ENCODE measurements around the gene PLCXD3. TPM values are rescaled to one million over a fixed set of nuclear protein-coding genes. Genes with fewer than 3 reads are reported as not detected.
A peak's percentile ranks its signal among the peaks of the same experiment; 100 is the strongest.

PLCXD3 gene
- total and polyA plus RNA-seq, 2 of the 8 experiments (the other 6 are each of a cell fraction or from before 2014, with no cell fraction given) = 0.03 to 0.07 TPM

- no peak overlapping the region for H3K56ac ChIP-seq (replicated peaks; ENCODE audit: insufficient read length, low read depth, low read length)
- H3K9me3 ChIP-seq (ENCODE audit: insufficient read depth in 2 of 2, low read depth in 1 of 2, low read length in 1 of 2) = no peaks in the 10 kb centered on the region
- peak overlapping the region in 1 of 4 experiments; percentile 68; a peak in 2 of 8 replicates for H3K4me3 ChIP-seq (ENCODE audit: extremely low read depth in 1 of 4, insufficient read depth in 2 of 4, low read depth in 3 of 4, low read length in 4 of 4)
- peak overlapping the region; percentile 97 to 100; a peak in 2 of 4 replicates for H3K4me2 ChIP-seq (ENCODE audit: insufficient read depth in 1 of 2, low read depth in 2 of 2, low read length in 2 of 2)
- H3K18ac ChIP-seq (ENCODE audit: extremely low read depth, low read length) = no peak overlapping the region
- FAIRE-seq (no peak), DNase-seq (ENCODE audit: low read depth in 1 of 2, low spot score in 2 of 2) (no peak)
- H4K8ac ChIP-seq (ENCODE audit: extremely low read depth, insufficient read depth, low read length) = no peak overlapping the region
- no peak overlapping the region for H2BK12ac ChIP-seq (ENCODE audit: low read depth, low read length)
- no peak overlapping the region for H3K27ac ChIP-seq (ENCODE audit: low read depth, low read length)
- no peaks in the 10 kb centered on the region for H3K36me3 ChIP-seq (ENCODE audit: control insufficient read depth in 2 of 4, insufficient read depth in 4 of 4, low read length in 3 of 4)
- H2BK5ac ChIP-seq (ENCODE audit: low read depth, low read length) = no peak overlapping the region
- H2AFZ ChIP-seq (ENCODE audit: low read length) = no peak overlapping the region
- H3K27me3 ChIP-seq (replicated peaks in 1 of 4; ENCODE audit: control insufficient read depth in 3 of 4, extremely low read depth in 1 of 4, insufficient read depth in 3 of 4, low read length in 3 of 4) = peaks cover 7 to 27% (median 24%) of the 10 kb centered on the region in 4 experiments
- H3K4ac ChIP-seq (replicated peaks; ENCODE audit: insufficient read length, low read depth, low read length) = no peak overlapping the region
- no peak overlapping the region for H3K23ac ChIP-seq (ENCODE audit: insufficient read length)
- H2BK20ac ChIP-seq (ENCODE audit: low read length) = no peak overlapping the region
- H2BK15ac ChIP-seq (ENCODE audit: low read length) = no peak overlapping the region
- H4K5ac ChIP-seq (ENCODE audit: insufficient read length, low read depth, low read length) = no peak overlapping the region
- H2AK5ac ChIP-seq (ENCODE audit: low read depth, low read length) = no peak overlapping the region
- no peak overlapping the region for H3K14ac ChIP-seq (ENCODE audit: insufficient read length)
- H3K9ac ChIP-seq (replicated peaks in 1 of 4; ENCODE audit: extremely low read depth in 1 of 4, low read depth in 3 of 4, low read length in 3 of 4) = no peak overlapping the region
- no peak overlapping the region for H4K91ac ChIP-seq (replicated peaks; ENCODE audit: insufficient read length, low read length)
- WGBS, 2 experiments (ENCODE audit: extremely low coverage in 1 of 2, insufficient coverage in 1 of 2, insufficient read length in 1 of 2, insufficient replicate concordance in 2 of 2, low coverage in 1 of 2, low lambda C conversion rate in 2 of 2, missing lambda C conversion rate in 1 of 2) = 82% methylated on average over 1 of the region's 1 CpG; no CpG with 5 or more reads in 1 of the 2 experiments
- H3K23me2 ChIP-seq (ENCODE audit: low read depth, low read length) = peaks cover 11% of the 10 kb centered on the region
- ChIA-PET POLR2A (ENCODE audit: partially characterized antibody) (no interaction called here), CTCF (ENCODE audit: partially characterized antibody) (interaction anchor here (1.4 to 4.7 kb wide), 2 partner anchors 12 to 16 kb away, joined by 4 to 13 read pairs; no protein-coding TSS in a partner anchor)
- H3K79me1 ChIP-seq (ENCODE audit: low read depth, low read length) = no peaks in the 10 kb centered on the region
- H3K4me1 ChIP-seq (replicated peaks in 1 of 4; ENCODE audit: control insufficient read depth in 3 of 4, insufficient read depth in 4 of 4, low read length in 3 of 4) = peaks cover 0 to 10% (median 3%) of the 10 kb centered on the region in 4 experiments; a peak in 4 of 7 replicates
- no peak overlapping the region for H2BK120ac ChIP-seq (replicated peaks; ENCODE audit: low read depth, low read length)
- H3K79me2 ChIP-seq (ENCODE audit: control insufficient read depth in 1 of 2, insufficient read depth in 2 of 2, low read length in 2 of 2) = no peaks in the 10 kb centered on the region
- H4K20me1 ChIP-seq (replicated peaks in 1 of 2; ENCODE audit: control insufficient read depth in 1 of 2, insufficient read depth in 2 of 2, low read length in 2 of 2) = no peaks in the 10 kb centered on the region
- TF ChIP-seq KDM1A (IDR thresholded peaks at IDR 0.05; ENCODE audit: borderline replicate concordance, low read length) (no peak), ZNF274 (IDR thresholded peaks at IDR 0.05; ENCODE audit: borderline replicate concordance, extremely low read depth, low read length) (no peak), FOSL1 (IDR thresholded peaks at IDR 0.05; ENCODE audit: insufficient read depth, low read depth, low read length) (no peak), CHD1 (IDR thresholded peaks at IDR 0.05; ENCODE audit: low read depth, low read length) (no peak), CHD2 (IDR thresholded peaks at IDR 0.05; ENCODE audit: low read length) (no peak), RNF2 (IDR thresholded peaks at IDR 0.05; ENCODE audit: borderline replicate concordance, low read depth, low read length, missing control alignments, poor library complexity, severe bottlenecking) (no peak), RBBP5 (IDR thresholded peaks at IDR 0.05; ENCODE audit: borderline replicate concordance, low read depth, low read length) (no peak), BCL11A (IDR thresholded peaks at IDR 0.05; ENCODE audit: low read depth in 2 of 2, low read length in 2 of 2) (no peak), ASH2L (IDR thresholded peaks at IDR 0.05; ENCODE audit: low read length) (no peak), CTCF (IDR thresholded peaks at IDR 0.05; ENCODE audit: control extremely low read depth in 1 of 3, insufficient read depth in 1 of 3, low read depth in 1 of 3, low read length in 3 of 3) (no peak), EGR1 (IDR thresholded peaks at IDR 0.05; ENCODE audit: borderline replicate concordance, low read depth, low read length) (no peak)
Measured at GRCh38 chr5:41511241-41511640, 840 bp upstream of the PLCXD3 start.
